K562 (cell line): ENCODE data around the gene HLA-DMB. TPM values are rescaled to one million over a fixed set of nuclear protein-coding genes. Genes with fewer than 3 reads are reported as not detected.

ENCODE experiments used
- AFF4 ChIP-seq: sonication (generic); formaldehyde crosslinking; IDR thresholded peaks from 2 replicates; pipeline ENCODE4 v1.8.0; 2023; ENCODE audit warnings: mild to moderate bottlenecking, missing genetic modification reagents
- CREM ChIP-seq: IDR thresholded peaks from 2 replicates; pipeline ENCODE4 v1.6.1; 2014; ENCODE audit warnings: antibody characterized with exemption, low read depth
- DACH1 ChIP-seq: fragments of 450-650 bp; IDR thresholded peaks from 2 replicates; pipeline ENCODE4 v1.6.1; 2018; ENCODE audit not compliant: partially characterized antibody
- DLX4 ChIP-seq: fragments of 250-450 bp; sonication (Bioruptor Pico); IDR thresholded peaks from 2 replicates; pipeline ENCODE4 v1.6.1; 2021; ENCODE audit warnings: mild to moderate bottlenecking
- E2F4 ChIP-seq: sonication (generic); formaldehyde crosslinking; IDR thresholded peaks from 2 replicates; pipeline ENCODE4 v1.8.0; 2022; ENCODE audit warnings: mild to moderate bottlenecking, low read depth, missing genetic modification reagents
- GTF3C2 ChIP-seq: IDR thresholded peaks from 3 replicates; pipeline ENCODE4 v1.6.1; 2011; ENCODE audit warnings: borderline replicate concordance, mild to moderate bottlenecking, moderate library complexity; ENCODE audit not compliant: insufficient read length; ENCODE audit errors: extremely low read depth
- HMGXB4 ChIP-seq: sonication (generic); formaldehyde crosslinking; IDR thresholded peaks from 2 replicates; pipeline ENCODE4 v1.8.1; 2023; ENCODE audit warnings: mild to moderate bottlenecking, missing genetic modification reagents
- MNT ChIP-seq, 2 experiments: fragments of 450-650 bp; conservative IDR thresholded peaks; 2 replicates each; pipeline ENCODE4 v1.6.1; 2017; ENCODE audit warnings: mild to moderate bottlenecking in 2 of 2, moderate library complexity in 2 of 2
- POLR2G ChIP-seq: fragments of 200-400 bp; formaldehyde crosslinking; IDR thresholded peaks from 2 replicates; pipeline ENCODE4 v1.6.1; 2017; ENCODE audit warnings: low read depth, mild to moderate bottlenecking, antibody characterized with exemption, low read length, moderate library complexity
- RBBP5 ChIP-seq: fragments of 200-600 bp; sonication (generic); IDR thresholded peaks from 2 replicates; pipeline ENCODE4 v1.6.1; 2012; ENCODE audit warnings: borderline replicate concordance, mild to moderate bottlenecking, low read length, control low read depth, inconsistent platforms; ENCODE audit not compliant: insufficient read depth, poor library complexity, severe bottlenecking
- SMARCB1 ChIP-seq: IDR thresholded peaks from 2 replicates; pipeline ENCODE4 v1.6.1; 2011; ENCODE audit warnings: improper control_type of control experiment, low read depth; ENCODE audit not compliant: insufficient read length
- ZNF165 ChIP-seq: fragments of 250-450 bp; sonication (Bioruptor Pico); IDR thresholded peaks from 2 replicates; pipeline ENCODE4 v1.4.0; 2020; ENCODE audit warnings: borderline replicate concordance
- ZNF354B ChIP-seq: fragments of 250-450 bp; sonication (Bioruptor Pico); IDR thresholded peaks from 2 replicates; pipeline ENCODE4 v1.4.0; 2020
- polyA plus RNA-seq, 8 experiments: library from polyadenylated mRNA; depleted of rRNA in 4 of 8; stranded (reverse) in 5 of 8; unstranded in 3 of 8; fragments of >200 nt; fragmentation: Nextera tagmentation in 2 of 8; fragmentation: Illumina TruSeq in 1 of 8; extraction: Ambion mirVana in 2 of 8; extraction: Trizol in 1 of 8; gene quantifications; 2 replicates each; pipeline versions ENCODE4 v1.2.1 to v1.2.3, GENCODE V29; 2011 to 2014; ENCODE audit warnings: inconsistent platforms in 1 of 8, missing spikeins in 1 of 8
- total RNA-seq, 7 experiments: library from RNA; depleted of rRNA in 6 of 7; stranded (reverse); fragments of >200 nt in 6 of 7; fragmentation: Illumina TruSeq in 2 of 7; extraction: Trizol in 2 of 7; gene quantifications; 2 replicates each; pipeline versions ENCODE4 v1.2.1 to v1.2.3, GENCODE V29; 2011 to 2021; ENCODE audit warnings: low replicate concordance in 1 of 7

The HLA-DMB gene
- total and polyA plus RNA-seq, 9 of the 15 experiments (the other 6 are each of a cell fraction or from before 2014, with no cell fraction given): 0.38 TPM; not detected in 8

GRCh38 chr6:32967151-32968091 is 26.6 kb upstream of the HLA-DMB start (continued):
- TF ChIP-seq MNT (conservative IDR thresholded peaks at IDR 0.05) (no peak), RBBP5 (no peak), ZNF354B (no peak), ZNF165 (no peak), POLR2G (no peak), HMGXB4 (no peak), AFF4 (CRISPR knock-in tag) (no peak), SMARCB1 (no peak), DLX4 (CRISPR knock-in tag) (no peak), E2F4 (CRISPR knock-in tag) (no peak), DACH1 (peak; percentile 37), CREM (peak; percentile 40), GTF3C2 (no peak)
